SK-N-SH treated with all-trans-retinoic acid at 6 μM for 48 hours (cell line): ENCODE data around the gene RERE.

Experiments used
- ARNTL ChIP-seq: fragments of 450-650 bp; formaldehyde crosslinking; IDR thresholded peaks from 2 replicates; pipeline ENCODE4 v1.5.0; 2020; ENCODE audit warnings: low read depth, mild to moderate bottlenecking, moderate library complexity, borderline replicate concordance
- CSRNP3 ChIP-seq: fragments of 250-450 bp; sonication (Bioruptor Pico); IDR thresholded peaks from 2 replicates; pipeline ENCODE4 v1.5.1; 2021; ENCODE audit warnings: mild to moderate bottlenecking, moderate library complexity
- ESRRG ChIP-seq: fragments of 250-450 bp; sonication (Bioruptor Pico); IDR thresholded peaks from 2 replicates; pipeline ENCODE4 v1.6.1; 2021; ENCODE audit warnings: mild to moderate bottlenecking
- GLIS3 ChIP-seq: fragments of 250-450 bp; sonication (Bioruptor Pico); IDR thresholded peaks from 2 replicates; pipeline ENCODE4 v1.5.0; 2020; ENCODE audit warnings: mild to moderate bottlenecking, moderate library complexity
- ISL1 ChIP-seq: fragments of 250-450 bp; sonication (Bioruptor Pico); IDR thresholded peaks from 2 replicates; pipeline ENCODE4 v2.1.2; 2022; ENCODE audit warnings: mild to moderate bottlenecking, moderate library complexity
- PPARA ChIP-seq: fragments of 250-450 bp; sonication (Bioruptor Pico); IDR thresholded peaks from 2 replicates; pipeline ENCODE4 v1.5.0; 2020; ENCODE audit warnings: mild to moderate bottlenecking, borderline replicate concordance
- RARB ChIP-seq: fragments of 250-450 bp; sonication (Bioruptor Pico); IDR thresholded peaks from 2 replicates; pipeline ENCODE4 v1.8.0; 2021; ENCODE audit warnings: mild to moderate bottlenecking, moderate library complexity
- ZC3H10 ChIP-seq: fragments of 250-450 bp; sonication (Bioruptor Pico); IDR thresholded peaks from 2 replicates; pipeline ENCODE4 v1.5.1; 2021; ENCODE audit warnings: mild to moderate bottlenecking, moderate library complexity
- ZFP30 ChIP-seq: fragments of 450-650 bp; formaldehyde crosslinking; IDR thresholded peaks from 2 replicates; pipeline ENCODE4 v1.5.0; 2022; ENCODE audit warnings: mild to moderate bottlenecking, moderate library complexity
- ZNF565 ChIP-seq: fragments of 450-650 bp; formaldehyde crosslinking; conservative IDR thresholded peaks from 2 replicates; pipeline ENCODE4 v1.5.0; 2020; ENCODE audit warnings: low read depth, mild to moderate bottlenecking, moderate library complexity
- ZNF8 ChIP-seq: fragments of 450-650 bp; formaldehyde crosslinking; IDR thresholded peaks from 2 replicates; pipeline ENCODE4 v1.5.0; 2020; ENCODE audit warnings: mild to moderate bottlenecking, moderate library complexity
- TF ChIP-seq, protein P1 (sequence below): fragments of 250-450 bp; sonication (Bioruptor Pico); IDR thresholded peaks from 2 replicates; pipeline ENCODE4 v1.8.0; 2020; ENCODE audit warnings: mild to moderate bottlenecking, moderate library complexity, borderline replicate concordance
- TF ChIP-seq, protein P2 (sequence below): fragments of 250-450 bp; sonication (Bioruptor Pico); IDR thresholded peaks from 2 replicates; pipeline ENCODE4 v1.8.0; 2021; ENCODE audit warnings: low read depth, mild to moderate bottlenecking, moderate library complexity, borderline replicate concordance
- TF ChIP-seq, protein P3 (sequence below): fragments of 250-450 bp; sonication (Bioruptor Pico); IDR thresholded peaks from 2 replicates; pipeline ENCODE4 v1.5.1; 2020; ENCODE audit warnings: low read depth, mild to moderate bottlenecking, moderate library complexity

DNA sequence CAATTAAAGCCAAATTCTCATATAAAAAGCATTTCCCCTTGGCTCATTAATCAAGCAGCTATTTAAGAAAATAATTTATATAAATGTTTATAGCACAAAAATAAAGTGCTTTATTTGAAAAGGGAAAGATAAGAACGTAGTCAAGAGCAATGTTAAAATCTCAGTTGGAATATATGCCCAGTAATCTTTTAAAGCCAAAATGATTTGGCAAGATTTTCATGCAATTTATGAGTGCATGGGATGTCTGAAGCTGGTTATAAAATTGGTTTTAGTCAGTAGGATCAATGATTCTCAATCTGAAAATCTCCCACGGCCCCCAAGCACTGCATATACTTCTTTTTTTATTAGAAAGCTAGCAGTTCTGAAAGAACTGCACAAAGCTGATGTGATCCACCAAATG is 188.8 kb downstream of the RERE start:
- TF ChIP-seq ZC3H10 (CRISPR knock-in tag): no peak
- no peak for TF ChIP-seq ESRRG
- no peak for TF ChIP-seq ZNF565 (CRISPR knock-in tag)
- no peak for TF ChIP-seq CSRNP3 (CRISPR knock-in tag)
- TF ChIP-seq GLIS3 (CRISPR knock-in tag): no peak
- TF ChIP-seq, protein P1, sequence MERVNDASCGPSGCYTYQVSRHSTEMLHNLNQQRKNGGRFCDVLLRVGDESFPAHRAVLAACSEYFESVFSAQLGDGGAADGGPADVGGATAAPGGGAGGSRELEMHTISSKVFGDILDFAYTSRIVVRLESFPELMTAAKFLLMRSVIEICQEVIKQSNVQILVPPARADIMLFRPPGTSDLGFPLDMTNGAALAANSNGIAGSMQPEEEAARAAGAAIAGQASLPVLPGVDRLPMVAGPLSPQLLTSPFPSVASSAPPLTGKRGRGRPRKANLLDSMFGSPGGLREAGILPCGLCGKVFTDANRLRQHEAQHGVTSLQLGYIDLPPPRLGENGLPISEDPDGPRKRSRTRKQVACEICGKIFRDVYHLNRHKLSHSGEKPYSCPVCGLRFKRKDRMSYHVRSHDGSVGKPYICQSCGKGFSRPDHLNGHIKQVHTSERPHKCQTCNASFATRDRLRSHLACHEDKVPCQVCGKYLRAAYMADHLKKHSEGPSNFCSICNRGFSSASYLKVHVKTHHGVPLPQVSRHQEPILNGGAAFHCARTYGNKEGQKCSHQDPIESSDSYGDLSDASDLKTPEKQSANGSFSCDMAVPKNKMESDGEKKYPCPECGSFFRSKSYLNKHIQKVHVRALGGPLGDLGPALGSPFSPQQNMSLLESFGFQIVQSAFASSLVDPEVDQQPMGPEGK (CRISPR knock-in tag): no peak
- TF ChIP-seq ZFP30 (CRISPR knock-in tag): no peak
- TF ChIP-seq ARNTL: no peak
- TF ChIP-seq, protein P2, sequence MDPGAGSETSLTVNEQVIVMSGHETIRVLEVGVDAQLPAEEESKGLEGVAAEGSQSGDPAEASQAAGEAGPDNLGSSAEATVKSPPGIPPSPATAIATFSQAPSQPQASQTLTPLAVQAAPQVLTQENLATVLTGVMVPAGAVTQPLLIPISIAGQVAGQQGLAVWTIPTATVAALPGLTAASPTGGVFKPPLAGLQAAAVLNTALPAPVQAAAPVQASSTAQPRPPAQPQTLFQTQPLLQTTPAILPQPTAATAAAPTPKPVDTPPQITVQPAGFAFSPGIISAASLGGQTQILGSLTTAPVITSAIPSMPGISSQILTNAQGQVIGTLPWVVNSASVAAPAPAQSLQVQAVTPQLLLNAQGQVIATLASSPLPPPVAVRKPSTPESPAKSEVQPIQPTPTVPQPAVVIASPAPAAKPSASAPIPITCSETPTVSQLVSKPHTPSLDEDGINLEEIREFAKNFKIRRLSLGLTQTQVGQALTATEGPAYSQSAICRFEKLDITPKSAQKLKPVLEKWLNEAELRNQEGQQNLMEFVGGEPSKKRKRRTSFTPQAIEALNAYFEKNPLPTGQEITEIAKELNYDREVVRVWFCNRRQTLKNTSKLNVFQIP (CRISPR knock-in tag): no peak
- no peak for TF ChIP-seq ISL1 (CRISPR knock-in tag)
- TF ChIP-seq ZNF8 (CRISPR knock-in tag): no peak
- no peak for TF ChIP-seq PPARA
- no peak for TF ChIP-seq RARB (CRISPR knock-in tag)
- TF ChIP-seq, protein P3, sequence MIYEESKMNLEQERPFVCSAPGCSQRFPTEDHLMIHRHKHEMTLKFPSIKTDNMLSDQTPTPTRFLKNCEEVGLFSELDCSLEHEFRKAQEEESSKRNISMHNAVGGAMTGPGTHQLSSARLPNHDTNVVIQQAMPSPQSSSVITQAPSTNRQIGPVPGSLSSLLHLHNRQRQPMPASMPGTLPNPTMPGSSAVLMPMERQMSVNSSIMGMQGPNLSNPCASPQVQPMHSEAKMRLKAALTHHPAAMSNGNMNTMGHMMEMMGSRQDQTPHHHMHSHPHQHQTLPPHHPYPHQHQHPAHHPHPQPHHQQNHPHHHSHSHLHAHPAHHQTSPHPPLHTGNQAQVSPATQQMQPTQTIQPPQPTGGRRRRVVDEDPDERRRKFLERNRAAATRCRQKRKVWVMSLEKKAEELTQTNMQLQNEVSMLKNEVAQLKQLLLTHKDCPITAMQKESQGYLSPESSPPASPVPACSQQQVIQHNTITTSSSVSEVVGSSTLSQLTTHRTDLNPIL (CRISPR knock-in tag): no peak
